Stomach (tissue), 4 donors: Measurements from ENCODE around the gene NECTIN4.

ENCODE experiments used
- CTCF ChIP-seq, 7 experiments: fragments of 450-650 bp in 4 of 7; fragments of 200-600 bp in 3 of 7; sonication (generic) in 3 of 7; IDR thresholded peaks; one replicate each; pipeline ENCODE4 v1.5.1; 2016 to 2019; ENCODE audit warnings: antibody characterized with exemption in 7 of 7, control low read depth in 2 of 7, mild to moderate bottlenecking in 1 of 7
- EP300 ChIP-seq: sonication (generic); formaldehyde crosslinking; IDR thresholded peaks from one replicate; pipeline ENCODE4 v1.6.1; 2017; ENCODE audit warnings: antibody characterized with exemption
- POLR2A ChIP-seq, 4 donors: fragments of 450-650 bp; IDR thresholded peaks; one replicate each; pipeline ENCODE4 v1.6.1; 2016; ENCODE audit warnings: antibody characterized with exemption in 4 of 4, control low read depth in 2 of 4, mild to moderate bottlenecking in 1 of 4, moderate library complexity in 1 of 4
- POLR2AphosphoS5 ChIP-seq, 3 donors: sonication (generic); formaldehyde crosslinking; IDR thresholded peaks; one replicate each; pipeline ENCODE4 v1.6.1; 2016; ENCODE audit warnings: antibody characterized with exemption in 3 of 3

GRCh38 chr1:161091093-161091492 lies 1.7 kb upstream of the NECTIN4 start:
- TF ChIP-seq POLR2A (IDR thresholded peaks at IDR 0.05) (no peak), CTCF (IDR thresholded peaks at IDR 0.05) (no peak), POLR2AphosphoS5 (IDR thresholded peaks at IDR 0.05) (no peak), EP300 (no peak)
